ENCODE data around the gene OPCML.
"Not testable (repeated sequence)": the region's sequence is repeated elsewhere in the genome, so short reads cannot be mapped to it uniquely, and the experiment has no call there.

OPCML gene

GRCh38 chr11:132373405-132374143, 1158.7 kb downstream of the OPCML start:
- DNase-seq, result no peak

DNA sequence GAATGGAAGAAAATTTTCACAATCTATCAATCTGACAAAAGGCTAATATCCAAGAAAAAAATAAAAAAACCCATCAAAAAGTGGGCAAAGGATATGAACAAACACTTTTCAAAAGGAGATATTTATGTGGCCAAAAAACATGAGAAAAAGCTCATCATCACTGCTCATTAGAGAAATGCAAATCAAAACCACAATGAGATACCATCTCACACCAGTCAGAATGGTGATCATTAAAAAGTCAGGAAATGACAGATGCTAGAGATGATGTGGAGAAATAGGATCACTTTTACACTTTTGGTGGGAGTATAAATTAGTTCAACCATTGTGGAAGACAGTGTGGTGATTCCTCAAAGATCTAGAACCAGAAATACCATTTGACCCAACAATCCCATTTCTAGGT, 1162.2 kb downstream of the OPCML start:
- DNase-seq, result not testable (repeated sequence)

- no peak for DNase-seq
Observed at GRCh38 chr11:132367293-132367692, 1165.0 kb downstream of the OPCML start.

DNA sequence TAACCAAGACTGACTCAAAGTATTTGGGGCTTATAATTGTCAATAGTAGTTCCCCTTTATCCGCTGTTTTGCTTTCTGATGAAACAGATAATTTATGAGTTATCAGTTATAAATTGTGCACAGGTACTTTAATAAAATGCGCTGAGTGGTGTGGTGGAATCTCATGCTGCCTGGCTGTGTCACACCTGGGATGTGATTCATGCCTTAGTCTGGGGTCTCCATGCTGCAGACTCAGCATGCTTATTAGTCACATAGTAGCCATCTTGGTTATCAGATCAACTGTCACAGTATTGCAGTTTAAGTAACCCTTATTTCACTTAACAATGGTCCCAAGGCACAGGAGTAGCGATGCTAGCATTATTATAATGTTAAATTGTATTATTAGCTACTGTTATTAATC, 1166.7 kb downstream of the OPCML start:
- DNase-seq, result no peak
